ENCODE data around the gene PROM2. TPM values are rescaled to one million over a fixed set of nuclear protein-coding genes. Genes with fewer than 3 reads are reported as not detected.

Gene PROM2
- total and polyA plus RNA-seq, 12 donors = 0.07 to 4.5 (median 0.84) TPM; not detected in 2

DNA sequence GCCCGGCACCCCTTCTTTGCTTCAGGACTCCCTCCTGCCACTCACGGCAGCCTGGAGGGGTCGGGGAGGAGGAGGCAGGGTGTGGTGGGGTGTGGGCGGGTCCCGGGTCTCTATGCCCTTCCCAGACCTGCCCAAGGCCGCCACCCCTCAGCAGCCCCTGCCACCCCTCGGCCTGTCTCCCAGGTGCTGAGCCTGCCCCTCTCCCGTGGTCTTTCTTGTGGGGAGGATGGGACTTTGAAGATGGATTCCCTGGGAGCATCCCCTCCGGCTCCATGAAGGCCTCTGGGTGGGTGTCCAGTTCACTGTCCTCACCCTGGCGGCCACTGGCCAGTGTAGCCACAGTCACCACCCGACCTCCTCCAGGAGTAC is 46.1 kb downstream of the PROM2 start:
- no peak for DNase-seq
- 76 to 86% (median 81%) methylated on average over 6 to 11 of the region's 11 CpGs for WGBS, 4 donors
- Histone ChIP-seq H3K4me1 (replicated peaks in 1 of 2) (no peaks in the 10 kb centered on the region), H3K9me3 (replicated peaks in 1 of 3) (no peaks in the 10 kb centered on the region), H3K4me3 (no peak overlapping the region), H3K27me3 (no peaks in the 10 kb centered on the region), H3K36me3 (replicated peaks in 1 of 2) (no peaks in the 10 kb centered on the region), H3K27ac (no peak overlapping the region)
- TF ChIP-seq POLR2A (IDR thresholded peaks at IDR 0.05) = no peak
- TF ChIP-seq, protein P1, sequence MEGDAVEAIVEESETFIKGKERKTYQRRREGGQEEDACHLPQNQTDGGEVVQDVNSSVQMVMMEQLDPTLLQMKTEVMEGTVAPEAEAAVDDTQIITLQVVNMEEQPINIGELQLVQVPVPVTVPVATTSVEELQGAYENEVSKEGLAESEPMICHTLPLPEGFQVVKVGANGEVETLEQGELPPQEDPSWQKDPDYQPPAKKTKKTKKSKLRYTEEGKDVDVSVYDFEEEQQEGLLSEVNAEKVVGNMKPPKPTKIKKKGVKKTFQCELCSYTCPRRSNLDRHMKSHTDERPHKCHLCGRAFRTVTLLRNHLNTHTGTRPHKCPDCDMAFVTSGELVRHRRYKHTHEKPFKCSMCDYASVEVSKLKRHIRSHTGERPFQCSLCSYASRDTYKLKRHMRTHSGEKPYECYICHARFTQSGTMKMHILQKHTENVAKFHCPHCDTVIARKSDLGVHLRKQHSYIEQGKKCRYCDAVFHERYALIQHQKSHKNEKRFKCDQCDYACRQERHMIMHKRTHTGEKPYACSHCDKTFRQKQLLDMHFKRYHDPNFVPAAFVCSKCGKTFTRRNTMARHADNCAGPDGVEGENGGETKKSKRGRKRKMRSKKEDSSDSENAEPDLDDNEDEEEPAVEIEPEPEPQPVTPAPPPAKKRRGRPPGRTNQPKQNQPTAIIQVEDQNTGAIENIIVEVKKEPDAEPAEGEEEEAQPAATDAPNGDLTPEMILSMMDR (IDR thresholded peaks at IDR 0.05) = no peak
- intact Hi-C loops (cut with DNase I) = no loop called here

DNA sequence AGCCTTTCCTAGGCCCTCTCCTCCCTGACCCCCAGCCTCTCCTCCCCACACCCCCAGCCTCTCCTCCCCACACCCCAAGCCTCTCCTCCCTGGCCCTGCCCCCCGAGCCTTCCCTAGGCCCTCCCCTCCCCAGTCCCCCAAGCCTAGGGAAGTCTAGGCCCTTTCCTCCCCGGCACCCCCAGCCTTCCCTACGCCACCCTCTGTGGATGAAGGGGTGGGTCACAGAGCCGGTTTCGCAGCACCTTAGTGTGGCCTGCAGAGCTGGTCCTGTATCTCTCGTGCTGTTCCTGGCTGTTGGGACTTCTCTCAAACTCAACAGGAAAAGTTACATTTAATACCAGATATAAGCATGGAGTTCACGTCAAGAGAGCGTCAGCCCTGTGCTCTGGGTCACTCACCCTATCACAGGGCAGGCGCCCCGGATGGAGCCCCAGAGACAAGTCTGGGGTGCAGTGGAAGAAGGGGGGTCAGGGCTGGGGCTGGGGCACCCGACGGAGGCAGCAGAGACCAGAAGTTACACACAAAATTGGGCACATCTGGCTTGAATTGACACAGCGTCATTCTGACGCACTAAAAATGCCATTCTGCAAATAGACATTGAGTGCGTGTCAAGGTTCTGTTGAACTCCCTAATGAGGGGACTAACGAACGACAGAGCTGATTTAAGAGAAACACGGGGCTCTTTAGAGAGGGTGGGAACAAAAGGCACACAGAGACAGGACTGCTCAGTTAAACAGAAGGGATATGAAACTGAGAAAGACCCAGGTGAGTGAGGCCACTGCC is 46.9 kb downstream of the PROM2 start:
- WGBS, 4 donors = 80 to 88% (median 83%) methylated on average over 13 to 18 of the region's 18 CpGs
- Histone ChIP-seq H3K27me3 (no peaks in the 10 kb centered on the region), H3K27ac (no peak overlapping the region), H3K9me3 (replicated peaks in 1 of 3) (no peaks in the 10 kb centered on the region), H3K36me3 (replicated peaks in 1 of 2) (no peaks in the 10 kb centered on the region), H3K4me3 (no peak overlapping the region), H3K4me1 (replicated peaks in 1 of 2) (no peaks in the 10 kb centered on the region)
- DNase-seq = no peak
- no peak for TF ChIP-seq POLR2A (IDR thresholded peaks at IDR 0.05)
- TF ChIP-seq, protein P1 (IDR thresholded peaks at IDR 0.05) = no peak
- intact Hi-C loops (cut with DNase I) = no loop called here

DNA sequence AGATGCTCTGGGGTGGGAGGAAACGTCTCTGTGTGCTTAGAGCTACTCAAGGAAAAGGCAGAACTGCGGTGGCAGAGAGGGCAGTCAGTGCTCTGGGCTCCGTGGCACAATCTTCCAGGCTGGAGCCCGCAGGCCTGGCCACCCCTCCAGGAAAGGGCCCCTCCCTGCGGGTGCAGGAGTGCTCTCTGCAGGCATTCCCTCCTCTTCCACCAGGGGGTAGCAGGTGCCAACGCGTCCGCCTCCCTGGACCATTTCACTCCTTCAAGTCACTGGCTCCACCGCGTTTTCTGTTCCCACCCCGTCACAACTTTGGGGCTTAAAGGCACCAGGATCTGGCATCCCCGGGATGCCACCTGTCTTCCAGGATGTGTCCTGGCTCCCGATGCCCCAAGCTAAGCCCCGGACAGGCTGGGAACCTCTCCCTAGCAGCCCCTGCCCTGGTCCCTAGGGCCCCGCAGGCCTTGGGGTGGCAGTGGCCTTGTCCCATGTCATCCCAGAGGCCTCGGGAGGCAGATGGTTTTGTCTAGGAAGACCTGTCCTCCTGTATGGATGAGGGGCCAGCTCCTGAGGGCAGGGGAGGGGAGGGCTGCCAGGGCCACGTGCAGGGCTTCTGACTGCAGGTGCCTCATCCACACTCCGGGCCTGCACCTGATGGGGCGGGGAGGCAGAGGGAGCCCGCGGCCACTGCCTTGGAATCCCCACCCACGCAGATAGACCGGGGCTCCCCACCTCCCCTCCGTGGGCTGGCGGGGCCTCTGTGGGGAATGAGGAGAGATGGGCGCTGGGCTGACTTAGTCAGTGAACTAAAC is 49.3 kb downstream of the PROM2 start:
- Histone ChIP-seq H3K27me3 (no peaks in the 10 kb centered on the region), H3K4me3 (no peak overlapping the region), H3K4me1 (replicated peaks in 1 of 2) (no peaks in the 10 kb centered on the region), H3K9me3 (replicated peaks in 1 of 3) (no peaks in the 10 kb centered on the region), H3K36me3 (replicated peaks in 1 of 2) (no peaks in the 10 kb centered on the region), H3K27ac (no peak overlapping the region)
- 78 to 87% (median 84%) methylated on average over 18 to 26 of the region's 26 CpGs for WGBS, 4 donors
- intact Hi-C loops (cut with DNase I) = no loop called here
- peak in 1 of 7 donors; percentile 8 for DNase-seq
- no peak for TF ChIP-seq POLR2A (IDR thresholded peaks at IDR 0.05)
- TF ChIP-seq, protein P1 (IDR thresholded peaks at IDR 0.05) = peak in 2 of 6 experiments; percentile 7 to 26

DNA sequence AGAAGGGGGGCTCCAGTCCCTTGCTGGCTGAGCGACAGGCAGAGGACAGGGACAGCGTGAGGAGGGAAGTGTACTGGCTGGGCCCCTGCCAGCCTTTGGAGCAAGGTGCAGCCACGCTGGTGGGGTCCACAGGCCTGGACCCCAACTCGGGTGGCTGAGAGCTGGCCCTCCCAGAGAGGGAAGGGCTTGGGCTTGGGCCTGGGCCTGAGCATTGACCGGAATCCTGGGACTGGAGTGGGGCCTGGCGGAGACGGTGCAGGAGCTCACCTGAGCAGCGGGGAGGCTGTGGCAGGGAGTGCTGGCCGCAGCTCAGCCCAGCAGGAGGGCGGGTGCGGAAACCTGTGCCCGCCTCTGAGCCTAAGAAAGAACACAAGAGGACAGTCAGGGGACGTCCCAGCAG is 50.8 kb downstream of the PROM2 start:
- no peak overlapping the region for H3K27ac ChIP-seq
- DNase-seq = no peak
- intact Hi-C loops (cut with DNase I) = no loop called here
- no peak overlapping the region for H3K4me3 ChIP-seq
- 92 to 94% (median 93%) methylated on average over 11 to 13 of the region's 13 CpGs for WGBS, 4 donors
- TF ChIP-seq, protein P1 (IDR thresholded peaks at IDR 0.05) = no peak
- TF ChIP-seq POLR2A (IDR thresholded peaks at IDR 0.05) = no peak
- H3K9me3 ChIP-seq (replicated peaks in 1 of 3) = no peaks in the 10 kb centered on the region
- no peaks in the 10 kb centered on the region for H3K4me1 ChIP-seq (replicated peaks in 1 of 2)
- H3K36me3 ChIP-seq (replicated peaks in 1 of 2) = no peaks in the 10 kb centered on the region
- H3K27me3 ChIP-seq = no peaks in the 10 kb centered on the region
